Panc1 (cell line): Measurements from ENCODE around the gene RFX1.

Experiments
- CTCF ChIP-seq: fragments of 450-650 bp; IDR thresholded peaks from 2 replicates; pipeline ENCODE4 v1.5.1; 2017; ENCODE audit warnings: mild to moderate bottlenecking
- POLR2AphosphoS5 ChIP-seq: IDR thresholded peaks from 2 replicates; pipeline ENCODE4 v1.6.1; 2012; ENCODE audit warnings: mild to moderate bottlenecking, low read depth, low read length, moderate library complexity
- REST ChIP-seq, 2 experiments: IDR thresholded peaks; 2 replicates each; pipeline ENCODE4 v1.6.1; 2011 to 2012; ENCODE audit warnings: low read depth in 2 of 2, control low read depth in 1 of 2, low read length in 1 of 2, mild to moderate bottlenecking in 1 of 2, moderate library complexity in 1 of 2; ENCODE audit not compliant: insufficient read depth in 1 of 2
- SIN3A ChIP-seq: IDR thresholded peaks from 2 replicates; pipeline ENCODE4 v1.6.1; 2012; ENCODE audit warnings: low read depth, mild to moderate bottlenecking, low read length, moderate library complexity, borderline replicate concordance; ENCODE audit not compliant: insufficient read depth
- TCF7L2 ChIP-seq: IDR thresholded peaks from 2 replicates; pipeline ENCODE4 v1.6.1; 2011; ENCODE audit warnings: mild to moderate bottlenecking, low read depth, low read length, inconsistent platforms

- no peak for TF ChIP-seq CTCF
- TF ChIP-seq TCF7L2: no peak
- TF ChIP-seq POLR2AphosphoS5: no peak
- no peak for TF ChIP-seq REST (IDR thresholded peaks at IDR 0.05; ENCODE audit: insufficient read depth in 1 of 2, low read depth in 2 of 2, low read length in 1 of 2)
- TF ChIP-seq SIN3A: no peak
Observed at GRCh38 chr19:14022469-14022868, 16.3 kb upstream of the RFX1 start.
